G401.6 (cell line): Measurements from ENCODE around the gene UHMK1.
"Not testable (repeated sequence)": the region's sequence is repeated elsewhere in the genome, so short reads cannot be mapped to it uniquely, and the experiment has no call there.

Experiments used
- FAIRE-seq: peaks from 2 replicates; lab custom pipeline; 2012; peaks lifted over from hg19 to GRCh38; lab: Jason Lieb, UNC

The UHMK1 gene

GRCh38 chr1:162566870-162567269, 69.3 kb downstream of the UHMK1 start:
- no peak for FAIRE-seq

DNA sequence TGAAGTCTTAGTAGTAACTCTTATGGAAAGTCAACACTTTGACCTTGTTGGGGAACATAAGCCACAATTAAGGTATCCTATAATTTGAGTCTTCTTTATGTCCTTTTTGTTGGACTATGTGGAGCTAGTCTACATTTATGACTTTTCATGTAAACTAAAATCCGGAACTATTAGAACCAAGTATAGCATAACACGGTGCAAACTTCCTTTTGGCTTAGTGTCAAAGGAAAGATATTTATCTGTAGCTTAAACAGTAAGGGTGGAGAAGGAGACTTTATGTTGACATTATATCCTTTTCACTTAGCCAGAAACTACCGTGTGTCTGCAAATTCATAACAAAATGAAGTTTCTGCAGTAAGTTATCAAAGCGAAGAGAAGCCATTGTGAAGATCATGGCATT, 71.2 kb downstream of the UHMK1 start:
- no peak for FAIRE-seq

DNA sequence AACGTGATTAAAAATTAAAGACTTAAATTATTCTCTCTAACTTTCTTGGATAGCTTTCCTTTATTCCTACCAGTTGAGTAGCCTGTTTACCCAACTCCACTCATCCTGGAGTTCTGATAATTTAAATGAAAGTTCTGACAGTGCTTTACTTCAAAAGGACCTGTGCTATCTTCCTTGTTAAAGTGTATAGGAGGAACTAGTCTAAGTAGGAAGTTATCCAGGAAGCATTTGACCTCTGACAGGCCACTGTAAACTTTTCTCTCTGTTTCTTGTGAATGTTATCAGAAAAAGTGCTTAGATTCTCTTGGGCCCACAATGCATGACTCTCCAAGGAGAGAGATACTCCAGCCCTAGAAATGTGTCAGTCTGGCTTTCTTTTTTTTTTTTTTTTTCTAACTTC, 73.1 kb downstream of the UHMK1 start:
- FAIRE-seq, result no peak

DNA sequence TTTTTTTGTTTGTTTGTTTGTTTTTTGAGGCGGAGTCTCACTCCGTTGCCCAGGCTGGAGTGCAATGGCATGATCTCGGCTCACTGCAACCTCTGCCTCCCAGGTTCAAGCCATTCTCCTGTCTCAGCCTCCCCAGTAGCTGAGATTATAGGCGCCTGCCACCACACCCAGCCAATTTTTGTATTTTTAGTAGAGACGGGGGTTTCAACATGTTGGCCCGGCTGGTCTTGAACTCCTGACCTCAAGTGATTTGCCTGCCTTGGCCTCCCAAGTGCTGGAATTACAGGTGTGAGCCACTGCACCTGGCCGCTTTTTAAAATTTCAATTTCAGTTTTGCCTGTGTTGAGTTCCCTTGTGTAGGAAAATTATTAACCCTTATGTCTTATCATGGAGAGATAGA, 73.5 kb downstream of the UHMK1 start:
- FAIRE-seq, result not testable (repeated sequence)

DNA sequence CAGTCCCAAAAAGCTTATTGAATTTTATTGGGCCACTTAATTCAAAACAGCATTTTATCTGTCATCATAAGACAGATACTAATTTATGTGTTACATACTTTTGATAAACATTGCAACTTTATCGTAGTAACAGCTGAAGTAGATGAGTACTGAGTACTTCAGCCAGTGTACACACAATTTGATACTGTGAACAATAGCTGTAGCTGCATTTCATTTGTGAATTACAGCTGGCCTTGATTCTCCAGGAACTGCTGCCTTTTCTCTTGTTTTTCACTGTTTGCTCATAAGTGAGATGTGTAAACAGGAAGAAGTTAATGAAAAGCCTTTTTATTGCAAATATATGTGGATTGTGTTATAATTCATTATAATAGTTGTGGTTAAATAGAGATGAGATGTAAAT, 74.1 kb downstream of the UHMK1 start:
- no peak for FAIRE-seq

DNA sequence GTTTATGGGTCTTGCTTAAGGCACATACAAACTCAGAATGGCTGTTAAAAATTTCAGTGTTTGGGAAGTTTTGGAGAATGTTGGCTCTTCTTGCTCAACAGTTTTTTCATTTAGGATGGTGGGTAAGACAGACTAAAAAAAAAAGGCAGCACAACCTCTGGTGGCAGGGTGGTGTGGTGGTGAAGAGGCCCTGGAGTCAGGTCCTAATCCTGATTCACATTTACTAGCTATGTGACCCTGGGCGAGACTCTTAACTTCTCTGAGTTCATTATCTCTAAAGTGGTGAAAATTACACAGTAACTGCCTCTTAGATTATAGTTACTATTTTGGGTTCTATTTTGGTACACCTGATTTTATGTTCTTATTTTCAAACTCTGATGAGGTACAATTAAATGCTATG, 75.5 kb downstream of the UHMK1 start:
- FAIRE-seq, result no peak

- no peak for FAIRE-seq
These were observed 80.6 kb downstream of the UHMK1 start for GRCh38 chr1:162578071-162578700.

DNA sequence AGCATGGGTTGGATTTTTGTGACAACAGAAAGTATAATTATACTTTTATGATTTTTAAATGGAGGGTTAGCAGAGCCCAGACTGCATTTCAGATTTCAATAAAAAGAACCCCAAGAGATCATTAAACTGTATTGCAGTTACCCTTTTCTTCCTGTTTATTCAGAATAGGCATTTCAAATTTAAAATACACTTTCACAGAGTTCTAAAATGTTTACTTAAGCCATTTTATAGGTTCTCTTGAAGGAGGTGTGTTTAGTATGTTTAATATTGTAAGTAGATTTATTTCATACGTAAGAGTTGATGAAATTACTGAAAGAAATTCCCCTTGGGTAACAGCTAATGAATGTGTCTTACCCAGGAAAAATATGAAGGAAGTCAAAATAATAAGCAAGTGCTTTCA, 81.3 kb downstream of the UHMK1 start:
- FAIRE-seq, result no peak
